Ishikawa (cell line): ENCODE measurements around the gene MTHFD1.
A peak's percentile ranks its signal among the peaks of the same experiment; 100 is the strongest.

Experiments used
- CEBPB ChIP-seq: IDR thresholded peaks from 2 replicates; pipeline ENCODE4 v1.6.1; 2012
- CREB1 ChIP-seq: IDR thresholded peaks from 2 replicates; pipeline ENCODE4 v1.6.1; 2012; ENCODE audit warnings: low read depth
- EP300 ChIP-seq: IDR thresholded peaks from 2 replicates; pipeline ENCODE4 v1.6.1; 2012; ENCODE audit warnings: borderline replicate concordance
- NFIC ChIP-seq: IDR thresholded peaks from 2 replicates; pipeline ENCODE4 v1.6.1; 2012
- RAD21 ChIP-seq: IDR thresholded peaks from 2 replicates; pipeline ENCODE4 v1.6.1; 2012; ENCODE audit warnings: low read depth
- REST ChIP-seq: IDR thresholded peaks from 2 replicates; pipeline ENCODE4 v1.6.1; 2012; ENCODE audit warnings: low read depth, mild to moderate bottlenecking
- TCF12 ChIP-seq: IDR thresholded peaks from 2 replicates; pipeline ENCODE4 v1.6.1; 2012; ENCODE audit warnings: low read depth
- YY1 ChIP-seq: IDR thresholded peaks from 2 replicates; pipeline ENCODE4 v1.6.1; 2012; ENCODE audit warnings: low read depth
- TF ChIP-seq, protein P1 (sequence below): IDR thresholded peaks from 2 replicates; pipeline ENCODE4 v1.6.1; 2012

- TF ChIP-seq, protein P1, sequence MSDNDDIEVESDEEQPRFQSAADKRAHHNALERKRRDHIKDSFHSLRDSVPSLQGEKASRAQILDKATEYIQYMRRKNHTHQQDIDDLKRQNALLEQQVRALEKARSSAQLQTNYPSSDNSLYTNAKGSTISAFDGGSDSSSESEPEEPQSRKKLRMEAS, result peak; percentile 22; the same call in 1 of the 2 replicates
- TF ChIP-seq CEBPB (no peak), NFIC (no peak), EP300 (no peak), RAD21 (no peak), REST (no peak), CREB1 (no peak), YY1 (no peak), TCF12 (no peak)
These were observed 77.2 kb downstream of the MTHFD1 start, which contains the start of gene AKAP5 for GRCh38 chr14:64465191-64465822.
